Measurements from ENCODE around the gene TMCC3.
"Not testable (repeated sequence)": the region's sequence is repeated elsewhere in the genome, so short reads cannot be mapped to it uniquely, and the experiment has no call there.

Gene TMCC3

GRCh38 chr12:94561943-94562411 lies 88.4 kb downstream of the TMCC3 start:
- no peak for DNase-seq

GRCh38 chr12:94560431-94561221 lies 89.7 kb downstream of the TMCC3 start:
- peak; percentile 9 for DNase-seq

- no peak for DNase-seq
Observed at GRCh38 chr12:94558612-94559011, 91.7 kb downstream of the TMCC3 start.

- DNase-seq, result no peak
Observed at GRCh38 chr12:94557746-94558295, 92.5 kb downstream of the TMCC3 start.

GRCh38 chr12:94555687-94556086 lies 94.7 kb downstream of the TMCC3 start:
- no peak for DNase-seq

- DNase-seq, result no peak
Observed at GRCh38 chr12:94553875-94554274, 96.5 kb downstream of the TMCC3 start.

GRCh38 chr12:94553130-94553519 lies 97.2 kb downstream of the TMCC3 start:
- DNase-seq, result peak; percentile 19

- DNase-seq, result no peak
Observed at GRCh38 chr12:94551810-94552209, 98.5 kb downstream of the TMCC3 start.

GRCh38 chr12:94550964-94551363 lies 99.4 kb downstream of the TMCC3 start:
- no peak for DNase-seq

- not testable (repeated sequence) for DNase-seq
Observed at GRCh38 chr12:94548833-94549232, 101.5 kb downstream of the TMCC3 start.

- DNase-seq, result peak; percentile 53
Observed at GRCh38 chr12:94545935-94546771, 104.2 kb downstream of the TMCC3 start.

- DNase-seq, result no peak
Observed at GRCh38 chr12:94544355-94544754, 106.0 kb downstream of the TMCC3 start.

- DNase-seq, result no peak
Observed at GRCh38 chr12:94538318-94538717, 112.0 kb downstream of the TMCC3 start.

- DNase-seq, result no peak
Observed at GRCh38 chr12:94536040-94536965, 114.1 kb downstream of the TMCC3 start.

- no peak for DNase-seq
Observed at GRCh38 chr12:94535510-94535921, 114.8 kb downstream of the TMCC3 start.

GRCh38 chr12:94534774-94535509 lies 115.4 kb downstream of the TMCC3 start:
- no peak for DNase-seq

GRCh38 chr12:94534278-94534677 lies 116.1 kb downstream of the TMCC3 start:
- DNase-seq, result no peak

- peak; percentile 56 for DNase-seq
Observed at GRCh38 chr12:94532490-94533422, 117.6 kb downstream of the TMCC3 start.

GRCh38 chr12:94531196-94531720 lies 119.1 kb downstream of the TMCC3 start:
- no peak for DNase-seq

GRCh38 chr12:94525951-94526350 lies 124.4 kb downstream of the TMCC3 start:
- DNase-seq, result no peak

All from fibroblast of skin of back (primary cell).